T-helper 2 cell treated with Interferon-gamma antibody and Interleukin-4, amounts not matched to agents 100 ng/mL and 5 ng/mL, for 36 hours (primary cell): ENCODE results near the gene SNRNP70. TPM values are rescaled to one million over a fixed set of nuclear protein-coding genes. Genes with fewer than 3 reads are reported as not detected.
"Not testable (repeated sequence)": the region's sequence is repeated elsewhere in the genome, so short reads cannot be mapped to it uniquely, and the experiment has no call there.

ENCODE experiments used
- intact Hi-C: fragments of 100-400 bp; cut with micrococcal nuclease; formaldehyde crosslinking; loops from one replicate; pipeline ENCODE4 v1.15.1; 2023
- total RNA-seq: library from RNA; stranded (reverse); gene quantifications from 2 replicates; pipeline ENCODE4 v1.2.3, GENCODE V29; 2022

SNRNP70 gene
- total RNA-seq, 1 donor from 2014 or later: 228 TPM

DNA sequence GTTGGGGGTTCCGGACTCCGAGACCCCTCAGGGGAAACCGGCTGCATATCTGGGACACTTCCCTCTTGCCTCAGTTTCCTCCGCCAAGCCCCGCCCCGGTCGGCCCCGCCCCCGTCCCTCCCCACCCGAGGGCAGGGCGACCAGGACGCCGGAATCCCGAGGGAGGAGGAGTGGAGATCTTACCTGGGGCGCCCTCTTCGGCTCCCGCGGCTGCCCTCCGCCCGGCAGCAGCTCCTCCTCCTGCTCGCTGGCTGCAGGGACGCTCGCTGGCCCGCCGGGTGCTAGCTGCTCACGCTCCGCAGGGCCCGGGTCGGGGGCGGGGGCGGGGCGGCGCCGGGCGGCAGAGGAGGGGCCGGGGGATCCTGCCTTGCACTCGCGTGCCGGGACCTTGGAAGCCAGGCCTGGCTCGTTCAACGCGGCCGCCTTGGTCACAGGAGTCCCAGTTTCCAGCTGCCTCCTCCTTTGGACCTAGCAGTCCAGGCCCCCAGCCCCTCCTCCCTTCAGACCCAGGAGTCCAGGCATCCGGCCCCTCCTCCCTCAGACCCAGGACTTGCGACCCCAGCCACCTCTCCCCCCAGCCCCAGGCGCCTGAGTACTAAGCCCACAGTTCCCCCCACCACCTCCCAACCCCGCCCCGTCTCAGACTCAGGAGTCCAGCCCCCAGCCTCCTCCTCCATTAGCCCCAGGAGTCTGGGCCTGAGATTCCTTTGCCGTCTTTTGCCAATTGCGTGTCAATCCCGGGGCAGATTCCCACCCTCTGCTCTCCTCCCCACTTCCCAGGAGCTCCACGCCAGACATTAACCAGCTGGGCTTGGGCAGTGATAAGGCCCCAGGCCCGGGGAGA lies 20.3 kb upstream of the SNRNP70 start, which contains the start of gene NTF4:
TSS of gene NTF4 (minus strand) at position 51 of the 844 bp plus-strand sequence. CDS start 2,821 bp downstream, outside the sequence.
- intact Hi-C loops: no loop called here

DNA sequence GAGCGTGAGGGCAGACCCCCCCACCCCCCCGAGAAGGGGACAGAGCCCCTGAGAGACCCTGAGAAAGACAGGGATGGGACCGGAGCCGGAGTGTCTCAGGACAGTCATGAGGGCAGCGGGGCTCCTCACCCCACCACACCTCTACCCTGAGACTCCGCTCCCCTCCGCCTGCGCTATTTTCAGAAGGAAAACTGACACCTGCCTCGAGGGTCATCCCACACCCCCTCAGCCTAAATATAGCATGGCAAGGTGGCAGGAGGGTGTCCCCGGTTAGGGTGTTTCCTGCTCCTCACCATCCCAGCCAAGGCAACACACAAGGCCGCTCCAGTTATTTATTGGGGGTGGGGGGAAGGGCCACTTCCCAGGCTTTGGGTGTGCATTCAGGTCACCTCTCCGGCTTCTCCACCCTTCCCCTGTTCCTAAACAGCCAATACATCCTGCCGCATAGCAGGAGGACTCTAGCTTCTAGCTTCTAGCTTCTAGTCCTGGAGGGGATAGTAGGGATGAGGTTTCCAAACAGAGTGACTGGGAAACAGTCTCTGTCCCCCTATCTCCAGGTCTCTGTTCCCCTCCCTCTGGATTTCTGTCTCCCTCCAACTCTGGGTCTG lies 19.2 kb upstream of the SNRNP70 start:
- intact Hi-C loops: no loop called here

DNA sequence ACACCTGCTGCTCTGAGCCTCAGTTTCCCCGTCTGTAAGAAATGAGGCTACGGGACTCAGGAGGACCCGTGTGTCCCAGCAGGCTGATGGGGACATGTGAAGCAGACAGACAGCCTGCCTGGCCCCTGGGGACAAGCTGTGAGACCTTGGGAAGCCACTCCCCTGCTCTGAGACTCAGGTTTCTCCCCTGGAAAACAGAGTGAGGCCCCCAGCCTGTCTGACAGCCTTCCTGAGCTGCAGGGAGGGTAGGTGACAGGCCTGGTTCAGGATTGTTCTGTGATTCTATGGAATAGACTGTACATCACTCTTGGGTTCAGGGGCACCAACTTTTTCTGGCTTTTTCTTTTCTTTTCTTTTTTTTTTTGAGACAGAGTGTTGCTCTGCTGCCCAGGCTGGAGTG lies 17.7 kb upstream of the SNRNP70 start:
- intact Hi-C loops: no loop called here

DNA sequence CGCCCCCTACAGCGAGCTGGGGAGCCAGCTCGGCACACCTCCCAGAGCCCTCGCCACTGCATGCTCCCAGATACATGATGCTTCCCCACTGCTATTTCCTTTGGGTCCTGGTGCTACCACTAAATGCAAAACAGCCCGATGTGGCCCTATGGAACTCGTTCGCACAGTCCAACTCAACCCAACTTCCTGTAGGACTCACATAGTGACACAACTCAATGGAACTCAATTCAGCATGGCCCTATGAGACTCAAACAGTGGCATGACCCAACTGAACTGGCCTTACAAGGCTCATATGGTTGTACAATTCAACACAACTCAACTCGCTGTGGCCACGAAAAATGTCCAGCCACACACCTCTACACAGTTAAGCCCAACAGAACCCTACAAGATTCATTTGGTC lies 16.2 kb upstream of the SNRNP70 start:
- intact Hi-C loops: no loop called here

DNA sequence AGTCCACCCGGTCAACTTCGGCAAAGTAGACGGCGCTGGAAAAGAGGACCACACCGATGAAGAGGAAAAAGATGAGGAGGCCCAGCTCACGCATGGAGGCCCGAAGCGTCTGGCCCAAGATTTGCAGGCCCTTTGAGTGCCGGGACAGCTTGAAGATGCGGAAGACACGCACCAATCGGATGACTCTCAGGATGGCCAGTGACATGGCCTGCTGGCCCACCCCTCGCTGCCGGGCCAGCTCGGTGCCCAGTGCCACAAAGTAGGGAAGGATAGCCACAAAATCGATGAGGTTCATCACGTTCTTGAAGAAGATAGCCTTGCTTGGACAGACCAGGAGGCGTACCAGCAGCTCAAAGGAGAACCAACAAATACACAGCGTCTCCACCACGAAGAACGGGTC lies 14.8 kb upstream of the SNRNP70 start:
- intact Hi-C loops: no loop called here

DNA sequence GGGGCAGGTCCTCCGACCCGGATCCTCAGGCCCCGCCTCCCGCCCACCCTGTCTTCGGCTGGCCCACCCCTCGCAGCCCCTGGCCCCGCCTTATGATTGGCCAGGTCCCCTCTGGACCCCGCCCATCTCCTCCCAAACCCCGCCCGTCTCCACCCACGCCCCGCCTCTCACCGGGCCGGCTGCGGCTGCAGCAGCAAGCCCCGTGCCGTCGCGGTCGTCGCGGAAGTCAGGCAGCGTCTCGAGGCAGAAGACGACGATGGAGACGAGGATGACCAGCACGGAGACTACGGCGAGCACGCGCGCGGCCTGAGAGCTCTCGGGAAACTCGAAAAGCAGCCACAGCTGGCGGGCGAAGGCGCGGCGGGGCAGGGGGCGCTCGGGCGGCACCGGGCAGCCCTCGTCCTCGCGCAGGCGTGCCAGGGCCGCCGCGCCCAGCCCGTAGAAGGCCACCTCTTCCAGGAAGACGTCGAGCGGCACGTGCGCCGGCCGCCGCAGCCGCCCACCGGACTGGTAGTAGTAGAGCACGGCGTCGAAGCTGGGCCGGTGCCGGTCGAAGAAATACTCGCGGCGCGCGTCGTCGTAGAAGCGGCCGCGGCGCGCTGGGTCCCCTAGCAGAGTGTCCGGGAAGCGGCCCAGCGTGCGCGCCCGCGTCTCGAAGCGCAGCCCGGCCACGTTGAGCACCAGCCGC lies 13.2 kb upstream of the SNRNP70 start:
- intact Hi-C loops: no loop called here

DNA sequence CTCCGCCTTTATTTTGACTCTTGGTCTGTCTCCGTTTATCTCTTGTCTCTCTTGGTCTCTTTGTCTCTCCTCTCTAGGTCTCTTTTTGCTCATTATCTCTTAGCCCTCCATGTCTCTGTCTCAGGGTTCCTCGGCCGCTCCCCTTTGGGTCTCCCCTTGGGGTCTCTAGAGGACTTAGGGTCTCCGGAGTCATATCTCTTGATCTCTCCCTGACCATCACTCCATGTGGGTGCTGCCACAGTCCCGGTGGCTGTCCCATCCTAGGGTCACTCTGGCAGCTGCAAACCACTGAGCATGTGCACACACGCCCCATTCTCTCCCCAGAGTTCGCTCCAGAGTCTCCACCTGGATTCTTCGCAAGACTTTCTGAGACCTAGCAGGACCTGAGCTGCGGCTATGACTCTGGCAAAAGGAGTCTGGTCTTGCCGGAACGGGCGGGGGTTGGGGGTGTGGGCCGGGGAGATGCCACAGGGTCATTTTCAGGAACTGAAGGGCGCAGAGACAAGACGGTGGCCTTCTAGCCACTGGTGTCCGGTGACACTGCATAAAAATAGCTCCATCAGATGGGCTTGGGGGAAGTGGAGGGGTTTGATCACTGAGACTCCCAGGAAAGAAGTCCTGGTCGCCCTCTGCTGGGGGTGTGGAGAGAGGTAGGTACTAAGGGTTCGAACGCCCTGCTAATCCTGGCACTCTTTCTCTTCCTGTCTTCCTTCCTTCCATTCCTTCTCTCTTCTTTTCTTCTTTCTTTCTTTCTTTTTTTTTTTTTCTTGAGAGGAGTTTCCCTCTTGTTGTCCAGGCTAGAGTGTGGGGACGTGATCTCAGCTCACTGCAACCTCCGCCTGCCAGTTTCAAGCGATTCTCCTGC lies 11.5 kb upstream of the SNRNP70 start:
- intact Hi-C loops: no loop called here

DNA sequence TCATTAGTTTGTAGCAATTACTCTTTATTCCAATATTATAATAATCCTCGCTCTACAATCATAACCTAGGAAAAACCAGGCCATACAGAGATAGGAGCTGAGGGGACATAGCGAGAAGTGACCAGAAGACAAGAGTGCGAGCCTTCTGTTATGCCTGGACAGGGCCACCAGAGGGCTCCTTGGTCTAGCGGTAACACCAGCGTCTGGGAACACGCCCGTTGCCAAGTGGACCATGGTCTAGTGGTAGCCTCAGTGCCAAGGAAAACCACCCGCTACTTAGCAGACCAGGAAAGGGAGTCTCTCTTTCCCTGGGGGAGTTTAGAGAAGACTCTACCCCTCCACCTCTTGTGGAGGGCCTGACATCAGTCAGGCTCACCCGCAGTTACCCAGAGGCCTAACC lies 10.4 kb upstream of the SNRNP70 start:
- intact Hi-C loops: not testable (repeated sequence)

DNA sequence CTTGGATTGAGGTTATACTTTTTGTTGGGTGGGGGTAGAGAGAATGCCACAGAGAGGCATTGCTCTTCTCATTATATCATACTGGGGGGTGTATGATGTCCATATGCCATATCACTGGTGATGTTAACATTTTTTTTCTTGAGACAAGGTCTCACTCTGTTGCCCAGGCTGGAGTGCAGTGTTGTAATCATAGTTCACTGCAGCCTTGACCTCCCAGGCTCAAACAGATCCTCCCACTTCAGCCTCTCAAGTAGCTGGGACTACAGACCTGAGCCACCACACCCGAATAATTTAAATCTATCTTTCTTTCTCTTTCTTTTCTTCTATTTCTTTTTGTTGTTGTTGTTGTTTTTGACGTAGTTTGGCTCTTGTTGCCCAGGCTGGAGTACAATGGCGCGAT lies 4.9 kb upstream of the SNRNP70 start:
- intact Hi-C loops: no loop called here

DNA sequence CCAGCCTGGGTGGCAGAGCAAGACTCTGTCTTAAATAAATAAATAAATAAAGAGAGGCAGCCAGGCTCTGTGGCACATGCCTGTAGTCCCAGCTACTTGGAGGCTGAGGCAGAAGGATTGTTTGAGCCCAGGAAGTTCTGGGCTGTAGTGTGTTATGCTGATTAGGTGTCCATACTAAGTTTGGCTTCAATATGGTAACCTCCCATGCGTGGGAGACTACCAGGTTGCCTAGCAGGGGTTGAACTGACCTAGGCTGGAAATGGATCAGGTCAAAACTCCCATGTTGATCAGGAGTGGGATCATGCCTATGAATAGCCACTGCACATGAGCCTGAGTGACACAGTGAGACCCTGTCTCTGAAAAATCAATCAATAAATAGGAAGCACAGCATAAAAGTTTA lies 4.0 kb upstream of the SNRNP70 start:
- intact Hi-C loops: no loop called here

DNA sequence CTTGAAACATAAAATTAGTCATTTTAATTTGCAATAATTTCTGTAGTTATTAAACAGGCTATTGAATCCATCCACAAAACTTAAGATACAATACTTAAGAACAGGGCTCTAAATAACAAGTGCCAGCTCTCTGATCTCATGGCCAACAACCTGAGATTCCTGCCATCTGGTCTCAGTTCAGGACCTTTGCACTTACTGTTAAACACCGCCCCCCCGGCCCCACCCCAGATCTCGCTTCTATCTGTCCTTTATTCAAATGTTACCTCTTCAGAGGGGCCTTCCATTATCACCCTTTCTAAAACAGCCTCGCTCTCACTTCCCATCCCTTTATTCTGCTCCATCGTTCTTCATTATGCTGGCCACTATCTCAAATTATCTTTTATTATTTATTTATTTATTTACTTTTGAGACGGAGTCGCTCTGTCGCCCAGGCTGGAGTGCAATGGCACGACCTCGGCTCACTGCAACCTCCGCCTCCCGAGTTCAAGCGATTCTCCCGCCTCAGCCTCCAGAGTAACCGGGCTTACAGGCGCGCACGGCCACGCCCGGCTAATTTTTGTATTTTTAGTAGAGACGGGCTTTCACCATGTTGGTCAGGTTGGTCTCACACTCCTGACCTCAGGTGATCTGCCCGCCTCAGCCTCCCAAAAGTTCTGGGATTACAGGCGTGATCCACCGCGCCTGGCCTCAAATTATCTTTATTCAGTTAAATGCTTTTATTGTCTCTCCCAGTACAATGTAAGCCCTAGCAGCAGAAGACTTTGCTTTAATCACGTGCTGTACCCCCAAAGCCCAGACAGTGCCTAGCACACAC lies 838 bp upstream of the SNRNP70 start:
- intact Hi-C loops: loop anchor here (1.0 to 2.0 kb wide), 3 partner anchors 34 to 728 kb away; partner anchors contain the start of genes C19orf73, FUZ and PPFIA3

DNA sequence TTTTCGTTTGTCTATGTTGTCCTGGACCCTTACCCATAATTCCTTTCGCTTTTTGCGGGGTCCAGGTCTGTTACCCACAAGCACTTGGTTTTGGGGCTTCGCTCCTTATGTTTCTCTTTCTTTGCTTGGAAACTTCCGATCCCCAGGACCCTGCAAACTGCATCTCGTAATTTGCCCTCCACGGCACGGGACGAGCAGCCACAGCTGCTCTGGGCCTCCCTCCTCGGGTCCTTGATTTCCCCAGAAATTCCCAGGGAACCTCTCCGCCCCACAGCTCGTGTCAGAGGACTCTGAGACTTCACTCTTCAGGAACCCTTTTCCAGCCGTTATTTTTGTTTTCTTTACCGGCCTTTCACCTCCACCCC lies 599 bp downstream of the SNRNP70 start:
- intact Hi-C loops: loop anchor here (1.0 to 2.0 kb wide), 3 partner anchors 33 to 727 kb away; partner anchors contain the start of genes C19orf73, FUZ and PPFIA3

DNA sequence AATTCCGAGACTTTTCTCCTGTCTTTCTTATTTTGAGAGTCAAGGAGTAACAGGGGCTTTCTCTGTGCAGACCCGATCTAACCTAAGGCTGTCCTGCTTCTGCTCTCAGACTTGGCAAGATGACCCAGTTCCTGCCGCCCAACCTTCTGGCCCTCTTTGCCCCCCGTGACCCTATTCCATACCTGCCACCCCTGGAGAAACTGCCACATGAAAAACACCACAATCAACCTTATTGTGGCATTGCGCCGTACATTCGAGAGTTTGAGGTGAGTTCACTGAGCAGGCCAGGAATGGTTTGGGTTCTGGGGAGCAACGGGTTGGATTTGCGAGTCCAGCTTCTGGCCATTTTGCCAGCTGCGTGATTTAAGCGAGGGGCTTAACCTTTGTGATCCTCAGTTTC lies 1.0 kb downstream of the SNRNP70 start:
- intact Hi-C loops: no loop called here

DNA sequence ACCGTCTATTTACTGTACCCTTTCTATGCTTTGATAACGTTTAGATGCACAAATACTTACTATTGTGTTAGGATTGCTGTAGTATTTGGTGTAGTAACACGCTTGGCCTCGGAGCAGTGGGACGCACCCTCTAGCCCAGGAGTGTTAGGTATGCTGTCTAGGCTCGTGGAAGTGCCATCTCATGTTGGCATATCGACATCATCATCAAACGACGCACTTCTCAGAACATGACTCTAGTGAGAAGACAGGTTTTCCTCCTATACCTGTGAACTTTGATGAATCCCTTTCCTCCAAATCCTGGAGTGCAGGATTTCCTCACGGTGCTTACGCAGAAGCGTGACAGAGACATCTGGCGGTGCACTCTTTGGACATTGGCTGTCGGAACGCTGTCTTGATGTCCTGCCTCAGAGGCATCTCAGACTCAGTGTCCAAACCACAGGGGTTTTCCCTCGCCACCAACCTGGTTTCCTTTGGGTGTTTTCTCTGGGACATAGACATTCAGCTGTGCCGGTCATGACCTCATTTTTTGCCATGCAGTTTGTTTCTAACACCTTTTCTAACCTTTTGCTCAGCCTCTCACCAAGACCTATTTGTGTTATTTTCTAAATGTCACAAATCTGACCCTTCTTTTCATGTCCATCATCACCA lies 6.3 kb downstream of the SNRNP70 start:
- intact Hi-C loops: no loop called here

DNA sequence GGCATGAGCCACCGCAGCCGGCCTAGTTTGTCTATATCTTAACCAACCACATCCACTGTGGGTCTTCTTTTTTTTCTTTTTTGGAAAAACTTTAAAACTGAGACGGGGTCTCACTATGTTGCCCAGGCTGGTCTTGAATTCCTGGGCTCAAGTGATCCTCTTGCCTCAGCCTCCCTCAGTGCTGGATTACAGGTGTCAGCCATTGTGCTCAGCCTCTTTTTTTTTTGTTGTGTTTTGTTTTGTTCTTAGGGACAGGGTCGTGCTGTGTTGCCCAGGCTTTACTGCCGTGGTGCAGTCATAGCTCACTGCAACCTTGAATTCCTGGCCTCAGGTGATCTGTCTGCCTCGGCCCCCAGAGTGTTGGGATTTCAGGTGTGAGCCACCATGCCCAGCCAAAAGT lies 7.4 kb downstream of the SNRNP70 start:
- intact Hi-C loops: no loop called here

DNA sequence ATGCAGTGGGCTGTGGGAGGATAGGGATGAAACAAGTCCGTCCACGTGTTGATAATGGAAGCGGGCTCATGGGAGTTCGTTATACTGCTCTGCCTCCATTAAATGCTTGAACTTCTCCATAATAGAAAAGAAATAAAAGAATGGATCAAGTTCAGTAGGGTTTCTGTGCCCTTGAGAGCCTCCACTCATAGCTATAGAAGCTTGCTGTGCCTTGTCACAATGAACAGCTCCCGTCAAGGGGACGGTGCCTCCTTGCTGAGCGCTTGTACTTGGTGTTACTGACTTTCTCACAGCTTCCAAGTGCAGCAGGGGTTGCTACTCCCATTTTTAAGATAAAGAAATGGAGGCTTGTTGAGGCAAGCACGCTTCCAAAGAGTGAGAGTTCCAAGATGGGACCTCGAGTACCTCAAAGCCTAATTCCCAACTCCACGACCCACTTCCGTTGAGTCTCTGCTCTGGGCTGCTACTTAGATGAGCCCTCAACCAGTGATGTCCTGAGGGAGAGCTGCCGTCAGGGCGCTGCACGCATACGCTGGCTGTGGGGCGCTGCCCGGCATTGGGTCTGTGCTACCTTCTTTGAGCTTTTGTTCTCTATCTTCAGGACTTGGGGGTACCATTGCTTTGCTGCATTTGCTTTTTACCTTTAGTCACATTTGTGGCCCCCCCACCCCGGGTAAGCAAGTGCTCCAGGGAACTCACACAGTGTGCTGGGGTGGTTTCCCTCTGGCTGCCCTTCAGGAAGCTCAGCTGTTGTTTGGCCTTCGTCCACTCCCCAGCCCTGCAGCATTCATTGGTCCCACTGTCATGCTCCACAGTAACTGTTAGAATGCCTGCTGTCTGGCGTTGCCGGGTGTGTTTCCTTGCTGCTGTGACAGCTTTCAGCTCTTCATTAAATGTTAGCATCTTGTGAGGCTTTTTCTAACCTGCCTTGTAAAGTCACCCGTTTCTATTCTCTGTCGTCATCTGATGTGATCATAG lies 9.5 kb downstream of the SNRNP70 start:
- intact Hi-C loops: no loop called here

DNA sequence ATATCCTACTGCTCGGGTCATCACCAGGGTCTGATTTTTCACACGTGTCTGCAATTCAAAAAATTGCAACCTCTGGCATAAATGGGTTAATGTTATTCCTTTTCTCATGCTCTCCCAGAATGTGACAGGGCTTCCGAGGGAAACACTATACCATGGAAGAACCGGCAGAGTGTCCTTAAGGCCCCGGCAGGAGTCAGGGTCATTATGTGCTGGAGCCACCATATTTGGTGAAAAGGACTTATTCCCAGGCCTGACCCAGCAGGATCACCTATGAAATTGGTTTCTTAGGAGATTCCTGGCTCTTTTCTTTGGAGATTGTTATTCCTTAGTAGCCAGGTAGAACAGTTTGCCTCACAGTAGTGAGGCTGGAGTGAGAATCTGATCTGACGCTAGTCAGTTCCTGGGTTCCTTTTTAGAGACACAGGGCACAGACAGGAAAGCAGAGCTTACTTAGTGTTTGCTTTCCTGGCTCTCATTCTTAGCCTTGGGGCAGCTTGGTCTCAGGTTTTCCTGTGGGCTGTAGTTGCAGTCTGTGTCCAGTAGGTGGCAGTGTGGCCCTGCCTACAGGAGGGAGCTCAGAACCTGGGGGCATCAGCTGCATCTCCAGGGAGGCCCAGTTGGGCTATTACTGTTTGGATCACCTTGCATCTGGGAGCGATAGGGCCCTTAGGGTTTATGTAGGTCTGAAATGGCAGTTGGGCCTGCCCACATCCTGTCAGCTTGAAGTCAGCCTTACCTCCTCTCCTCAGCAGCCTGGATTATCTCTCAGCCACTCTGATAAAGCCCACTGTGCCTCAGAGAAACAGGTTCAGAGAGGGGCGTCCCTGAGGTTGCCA lies 12.4 kb downstream of the SNRNP70 start:
- intact Hi-C loops: loop anchor here (1.0 kb wide), 1 partner anchor 49 kb away; no protein-coding TSS in a partner anchor

DNA sequence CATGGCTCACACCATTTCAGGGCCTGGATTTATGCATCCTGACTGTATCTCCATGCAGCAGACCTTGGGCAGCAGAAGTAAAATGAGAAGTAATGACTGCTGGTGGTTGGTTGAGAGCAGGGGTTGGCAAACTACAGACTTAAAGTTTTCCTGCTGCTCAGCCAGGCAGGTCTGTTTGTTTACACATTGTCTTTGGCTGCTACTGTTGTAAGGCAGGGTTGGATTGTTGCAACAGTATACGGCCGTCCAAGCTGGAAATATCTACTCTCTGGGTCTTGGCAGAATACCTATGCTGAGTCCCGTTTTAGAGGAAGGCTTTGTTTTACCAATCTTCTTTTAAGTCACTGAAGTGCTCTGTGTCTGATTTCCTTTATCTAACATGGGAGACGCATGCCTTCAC lies 13.5 kb downstream of the SNRNP70 start:
- intact Hi-C loops: no loop called here
